Measurements from ENCODE around the gene NUBP2. TPM values are rescaled to one million over a fixed set of nuclear protein-coding genes. Genes with fewer than 3 reads are reported as not detected.

NUBP2 gene
- total RNA-seq, 1 experiment from 2014 or later, result 89.2 TPM

DNA sequence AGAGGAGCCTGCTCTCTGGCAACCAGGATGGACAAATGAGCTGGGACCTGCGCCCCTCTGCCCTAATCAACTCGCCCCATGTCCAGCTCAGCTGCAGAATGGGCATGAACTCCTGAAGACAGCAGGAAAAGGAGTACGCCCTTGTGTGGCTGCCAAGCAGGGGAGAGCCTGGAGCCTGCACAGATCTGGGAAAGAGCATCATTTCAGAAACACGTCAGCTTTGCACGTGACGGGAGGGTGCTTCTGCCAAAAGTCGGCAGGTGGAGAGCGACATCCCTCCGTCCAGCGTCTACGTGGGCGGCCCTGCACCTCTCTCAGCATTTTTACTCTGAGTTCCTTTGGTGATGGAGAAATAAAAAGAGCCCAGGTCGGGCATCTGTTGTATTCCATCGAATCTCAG, 29.9 kb upstream of the NUBP2 start:
- Mint-ChIP-seq H3K9me3 (no peaks in the 10 kb centered on the region), H3K27me3 (ENCODE audit: low read depth) (no peaks in the 10 kb centered on the region), H3K4me3 (no peak overlapping the region), H3K27ac (no peak overlapping the region), H3K36me3 (peaks cover 16% of the 10 kb centered on the region), H3K4me1 (no peaks in the 10 kb centered on the region)
- ChIA-PET POLR2A (interaction anchor here (0.5 kb wide), 1 partner anchor 336 kb away, joined by 3 read pairs; no protein-coding TSS in a partner anchor), CTCF (interaction anchor here (1.8 kb wide), 1 partner anchor 29 kb away, joined by 6 read pairs; no protein-coding TSS in a partner anchor)
- no peak for DNase-seq (ENCODE audit: low spot score)
- TF ChIP-seq, protein P1, sequence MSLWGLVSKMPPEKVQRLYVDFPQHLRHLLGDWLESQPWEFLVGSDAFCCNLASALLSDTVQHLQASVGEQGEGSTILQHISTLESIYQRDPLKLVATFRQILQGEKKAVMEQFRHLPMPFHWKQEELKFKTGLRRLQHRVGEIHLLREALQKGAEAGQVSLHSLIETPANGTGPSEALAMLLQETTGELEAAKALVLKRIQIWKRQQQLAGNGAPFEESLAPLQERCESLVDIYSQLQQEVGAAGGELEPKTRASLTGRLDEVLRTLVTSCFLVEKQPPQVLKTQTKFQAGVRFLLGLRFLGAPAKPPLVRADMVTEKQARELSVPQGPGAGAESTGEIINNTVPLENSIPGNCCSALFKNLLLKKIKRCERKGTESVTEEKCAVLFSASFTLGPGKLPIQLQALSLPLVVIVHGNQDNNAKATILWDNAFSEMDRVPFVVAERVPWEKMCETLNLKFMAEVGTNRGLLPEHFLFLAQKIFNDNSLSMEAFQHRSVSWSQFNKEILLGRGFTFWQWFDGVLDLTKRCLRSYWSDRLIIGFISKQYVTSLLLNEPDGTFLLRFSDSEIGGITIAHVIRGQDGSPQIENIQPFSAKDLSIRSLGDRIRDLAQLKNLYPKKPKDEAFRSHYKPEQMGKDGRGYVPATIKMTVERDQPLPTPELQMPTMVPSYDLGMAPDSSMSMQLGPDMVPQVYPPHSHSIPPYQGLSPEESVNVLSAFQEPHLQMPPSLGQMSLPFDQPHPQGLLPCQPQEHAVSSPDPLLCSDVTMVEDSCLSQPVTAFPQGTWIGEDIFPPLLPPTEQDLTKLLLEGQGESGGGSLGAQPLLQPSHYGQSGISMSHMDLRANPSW (CRISPR knock-in tag; conservative IDR thresholded peaks at IDR 0.05; ENCODE audit: low read depth), result no peak
- TF ChIP-seq, protein P2, sequence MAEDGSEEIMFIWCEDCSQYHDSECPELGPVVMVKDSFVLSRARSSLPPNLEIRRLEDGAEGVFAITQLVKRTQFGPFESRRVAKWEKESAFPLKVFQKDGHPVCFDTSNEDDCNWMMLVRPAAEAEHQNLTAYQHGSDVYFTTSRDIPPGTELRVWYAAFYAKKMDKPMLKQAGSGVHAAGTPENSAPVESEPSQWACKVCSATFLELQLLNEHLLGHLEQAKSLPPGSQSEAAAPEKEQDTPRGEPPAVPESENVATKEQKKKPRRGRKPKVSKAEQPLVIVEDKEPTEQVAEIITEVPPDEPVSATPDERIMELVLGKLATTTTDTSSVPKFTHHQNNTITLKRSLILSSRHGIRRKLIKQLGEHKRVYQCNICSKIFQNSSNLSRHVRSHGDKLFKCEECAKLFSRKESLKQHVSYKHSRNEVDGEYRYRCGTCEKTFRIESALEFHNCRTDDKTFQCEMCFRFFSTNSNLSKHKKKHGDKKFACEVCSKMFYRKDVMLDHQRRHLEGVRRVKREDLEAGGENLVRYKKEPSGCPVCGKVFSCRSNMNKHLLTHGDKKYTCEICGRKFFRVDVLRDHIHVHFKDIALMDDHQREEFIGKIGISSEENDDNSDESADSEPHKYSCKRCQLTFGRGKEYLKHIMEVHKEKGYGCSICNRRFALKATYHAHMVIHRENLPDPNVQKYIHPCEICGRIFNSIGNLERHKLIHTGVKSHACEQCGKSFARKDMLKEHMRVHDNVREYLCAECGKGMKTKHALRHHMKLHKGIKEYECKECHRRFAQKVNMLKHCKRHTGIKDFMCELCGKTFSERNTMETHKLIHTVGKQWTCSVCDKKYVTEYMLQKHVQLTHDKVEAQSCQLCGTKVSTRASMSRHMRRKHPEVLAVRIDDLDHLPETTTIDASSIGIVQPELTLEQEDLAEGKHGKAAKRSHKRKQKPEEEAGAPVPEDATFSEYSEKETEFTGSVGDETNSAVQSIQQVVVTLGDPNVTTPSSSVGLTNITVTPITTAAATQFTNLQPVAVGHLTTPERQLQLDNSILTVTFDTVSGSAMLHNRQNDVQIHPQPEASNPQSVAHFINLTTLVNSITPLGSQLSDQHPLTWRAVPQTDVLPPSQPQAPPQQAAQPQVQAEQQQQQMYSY (CRISPR knock-in tag; IDR thresholded peaks at IDR 0.05), result no peak
- no peak for ATAC-seq

DNA sequence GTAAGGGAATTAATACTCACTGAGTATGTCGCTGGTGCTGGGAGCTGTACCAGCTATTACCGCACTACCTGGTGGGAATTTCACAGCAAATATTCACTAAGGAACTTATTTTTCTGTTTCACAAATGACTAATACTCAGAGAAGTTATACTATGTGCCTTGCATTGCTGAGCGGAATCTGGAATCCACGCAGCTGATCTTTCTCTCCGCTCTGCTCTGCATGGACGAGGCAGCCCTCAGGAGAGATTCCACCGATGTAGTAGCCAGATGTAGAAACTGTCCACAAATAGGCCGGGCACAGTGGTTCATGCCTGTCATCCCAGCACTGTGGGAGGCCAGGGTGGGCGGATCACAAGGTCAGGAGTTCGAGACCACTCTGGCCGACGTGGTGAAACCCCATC, 28.6 kb upstream of the NUBP2 start:
- Mint-ChIP-seq H3K27me3 (ENCODE audit: low read depth) (no peaks in the 10 kb centered on the region), H3K27ac (no peak overlapping the region), H3K4me1 (no peaks in the 10 kb centered on the region), H3K9me3 (no peaks in the 10 kb centered on the region), H3K4me3 (no peak overlapping the region), H3K36me3 (peaks cover 11% of the 10 kb centered on the region; the same call in 1 of the 2 replicates)
- CTCF ChIA-PET, result interaction anchor here (1.8 kb wide), 1 partner anchor 31 kb away, joined by 6 read pairs; no protein-coding TSS in a partner anchor
- POLR2A ChIA-PET, result no interaction called here
- TF ChIP-seq GTF2I (CRISPR knock-in tag; conservative IDR thresholded peaks at IDR 0.05) (no peak), ZNF263 (CRISPR knock-in tag; IDR thresholded peaks at IDR 0.05; ENCODE audit: low read depth) (no peak), GABPB1 (CRISPR knock-in tag; IDR thresholded peaks at IDR 0.05) (no peak), SP1 (CRISPR knock-in tag; conservative IDR thresholded peaks at IDR 0.05) (no peak), TP53 (CRISPR knock-in tag; IDR thresholded peaks at IDR 0.05) (no peak), MYBL2 (CRISPR knock-in tag; IDR thresholded peaks at IDR 0.05) (no peak), ZBTB21 (CRISPR knock-in tag; IDR thresholded peaks at IDR 0.05; ENCODE audit: borderline replicate concordance) (no peak), TEAD1 (CRISPR knock-in tag; IDR thresholded peaks at IDR 0.05) (no peak), KAT7 (CRISPR knock-in tag; IDR thresholded peaks at IDR 0.05; ENCODE audit: borderline replicate concordance) (no peak), SMAD4 (CRISPR knock-in tag; IDR thresholded peaks at IDR 0.05) (no peak), SOX15 (CRISPR knock-in tag; IDR thresholded peaks at IDR 0.05) (no peak), GRHL2 (CRISPR knock-in tag; IDR thresholded peaks at IDR 0.05; ENCODE audit: insufficient replicate concordance, severe bottlenecking) (no peak), JAZF1 (CRISPR knock-in tag; IDR thresholded peaks at IDR 0.05) (no peak)
- TF ChIP-seq, protein P3, sequence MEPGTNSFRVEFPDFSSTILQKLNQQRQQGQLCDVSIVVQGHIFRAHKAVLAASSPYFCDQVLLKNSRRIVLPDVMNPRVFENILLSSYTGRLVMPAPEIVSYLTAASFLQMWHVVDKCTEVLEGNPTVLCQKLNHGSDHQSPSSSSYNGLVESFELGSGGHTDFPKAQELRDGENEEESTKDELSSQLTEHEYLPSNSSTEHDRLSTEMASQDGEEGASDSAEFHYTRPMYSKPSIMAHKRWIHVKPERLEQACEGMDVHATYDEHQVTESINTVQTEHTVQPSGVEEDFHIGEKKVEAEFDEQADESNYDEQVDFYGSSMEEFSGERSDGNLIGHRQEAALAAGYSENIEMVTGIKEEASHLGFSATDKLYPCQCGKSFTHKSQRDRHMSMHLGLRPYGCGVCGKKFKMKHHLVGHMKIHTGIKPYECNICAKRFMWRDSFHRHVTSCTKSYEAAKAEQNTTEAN (CRISPR knock-in tag; IDR thresholded peaks at IDR 0.05), result no peak
- TF ChIP-seq, protein P4, sequence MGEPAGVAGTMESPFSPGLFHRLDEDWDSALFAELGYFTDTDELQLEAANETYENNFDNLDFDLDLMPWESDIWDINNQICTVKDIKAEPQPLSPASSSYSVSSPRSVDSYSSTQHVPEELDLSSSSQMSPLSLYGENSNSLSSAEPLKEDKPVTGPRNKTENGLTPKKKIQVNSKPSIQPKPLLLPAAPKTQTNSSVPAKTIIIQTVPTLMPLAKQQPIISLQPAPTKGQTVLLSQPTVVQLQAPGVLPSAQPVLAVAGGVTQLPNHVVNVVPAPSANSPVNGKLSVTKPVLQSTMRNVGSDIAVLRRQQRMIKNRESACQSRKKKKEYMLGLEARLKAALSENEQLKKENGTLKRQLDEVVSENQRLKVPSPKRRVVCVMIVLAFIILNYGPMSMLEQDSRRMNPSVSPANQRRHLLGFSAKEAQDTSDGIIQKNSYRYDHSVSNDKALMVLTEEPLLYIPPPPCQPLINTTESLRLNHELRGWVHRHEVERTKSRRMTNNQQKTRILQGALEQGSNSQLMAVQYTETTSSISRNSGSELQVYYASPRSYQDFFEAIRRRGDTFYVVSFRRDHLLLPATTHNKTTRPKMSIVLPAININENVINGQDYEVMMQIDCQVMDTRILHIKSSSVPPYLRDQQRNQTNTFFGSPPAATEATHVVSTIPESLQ (CRISPR knock-in tag; IDR thresholded peaks at IDR 0.05), result no peak
- TF ChIP-seq, protein P1 (CRISPR knock-in tag; conservative IDR thresholded peaks at IDR 0.05; ENCODE audit: low read depth), result no peak
- TF ChIP-seq, protein P5, sequence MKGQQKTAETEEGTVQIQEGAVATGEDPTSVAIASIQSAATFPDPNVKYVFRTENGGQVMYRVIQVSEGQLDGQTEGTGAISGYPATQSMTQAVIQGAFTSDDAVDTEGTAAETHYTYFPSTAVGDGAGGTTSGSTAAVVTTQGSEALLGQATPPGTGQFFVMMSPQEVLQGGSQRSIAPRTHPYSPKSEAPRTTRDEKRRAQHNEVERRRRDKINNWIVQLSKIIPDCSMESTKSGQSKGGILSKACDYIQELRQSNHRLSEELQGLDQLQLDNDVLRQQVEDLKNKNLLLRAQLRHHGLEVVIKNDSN (CRISPR knock-in tag; IDR thresholded peaks at IDR 0.05), result no peak
- TF ChIP-seq, protein P6, sequence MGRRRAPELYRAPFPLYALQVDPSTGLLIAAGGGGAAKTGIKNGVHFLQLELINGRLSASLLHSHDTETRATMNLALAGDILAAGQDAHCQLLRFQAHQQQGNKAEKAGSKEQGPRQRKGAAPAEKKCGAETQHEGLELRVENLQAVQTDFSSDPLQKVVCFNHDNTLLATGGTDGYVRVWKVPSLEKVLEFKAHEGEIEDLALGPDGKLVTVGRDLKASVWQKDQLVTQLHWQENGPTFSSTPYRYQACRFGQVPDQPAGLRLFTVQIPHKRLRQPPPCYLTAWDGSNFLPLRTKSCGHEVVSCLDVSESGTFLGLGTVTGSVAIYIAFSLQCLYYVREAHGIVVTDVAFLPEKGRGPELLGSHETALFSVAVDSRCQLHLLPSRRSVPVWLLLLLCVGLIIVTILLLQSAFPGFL (CRISPR knock-in tag; IDR thresholded peaks at IDR 0.05; ENCODE audit: borderline replicate concordance), result no peak
- ATAC-seq (no peak), DNase-seq (ENCODE audit: low spot score) (no peak)
